Nucleus accumbens (tissue), 56 donors: Measurements from ENCODE around the gene CCZ1B.
"Not testable (repeated sequence)": the region's sequence is repeated elsewhere in the genome, so short reads cannot be mapped to it uniquely, and the experiment has no call there.

Experiments used
- DNase-seq, 56 donors: peaks; one replicate each; lab custom pipeline; 2025; lab: John Stamatoyannopoulos, UW

Gene CCZ1B

GRCh38 chr7:6826151-6826550 is at the start of gene CCZ1B:
Gene CCZ1B, minus strand, starts transcription at chr7:6826275. Its CDS starts 78 bp downstream, at chr7:6826197.
- DNase-seq = peak in 55 of 56 donors; percentile 4 to 94 (median 74)

GRCh38 chr7:6875022-6875421 is 48.9 kb upstream of the CCZ1B start:
- not testable (repeated sequence) for DNase-seq

DNA sequence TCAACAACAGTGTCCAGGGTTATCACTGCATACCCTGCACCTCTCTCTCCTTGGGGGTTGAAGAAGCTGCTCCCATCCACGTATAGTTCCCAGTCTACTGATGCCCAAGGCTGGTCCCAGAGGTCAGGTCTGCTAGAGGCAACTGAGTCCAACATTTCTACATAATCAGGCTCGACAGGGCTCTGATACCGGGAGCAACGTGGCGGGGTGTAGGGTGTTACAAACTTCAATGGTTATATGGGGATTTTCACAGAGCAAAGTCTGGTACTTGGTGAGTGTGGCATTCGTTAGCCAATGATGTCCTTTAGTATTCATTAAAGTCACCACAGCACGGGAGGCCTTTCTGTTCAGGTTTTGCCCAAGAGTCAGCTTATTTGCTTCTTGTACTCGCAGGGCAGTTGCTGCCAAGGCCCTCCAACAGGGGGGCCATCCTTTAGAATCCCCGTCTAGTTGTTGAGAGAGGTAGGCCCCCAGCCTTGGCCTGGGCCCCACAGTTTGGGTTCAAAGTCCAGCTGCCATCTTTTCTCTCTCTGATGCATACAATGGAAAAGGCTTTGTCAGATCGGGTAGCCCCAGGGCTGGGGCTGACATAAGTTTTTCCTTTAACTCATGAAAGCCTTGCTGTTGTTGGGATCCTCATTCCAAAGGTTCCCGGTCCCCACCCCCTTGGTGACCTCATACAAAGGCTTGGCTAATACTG is 46.3 kb upstream of the CCZ1B start:
- DNase-seq = not testable (repeated sequence)

DNA sequence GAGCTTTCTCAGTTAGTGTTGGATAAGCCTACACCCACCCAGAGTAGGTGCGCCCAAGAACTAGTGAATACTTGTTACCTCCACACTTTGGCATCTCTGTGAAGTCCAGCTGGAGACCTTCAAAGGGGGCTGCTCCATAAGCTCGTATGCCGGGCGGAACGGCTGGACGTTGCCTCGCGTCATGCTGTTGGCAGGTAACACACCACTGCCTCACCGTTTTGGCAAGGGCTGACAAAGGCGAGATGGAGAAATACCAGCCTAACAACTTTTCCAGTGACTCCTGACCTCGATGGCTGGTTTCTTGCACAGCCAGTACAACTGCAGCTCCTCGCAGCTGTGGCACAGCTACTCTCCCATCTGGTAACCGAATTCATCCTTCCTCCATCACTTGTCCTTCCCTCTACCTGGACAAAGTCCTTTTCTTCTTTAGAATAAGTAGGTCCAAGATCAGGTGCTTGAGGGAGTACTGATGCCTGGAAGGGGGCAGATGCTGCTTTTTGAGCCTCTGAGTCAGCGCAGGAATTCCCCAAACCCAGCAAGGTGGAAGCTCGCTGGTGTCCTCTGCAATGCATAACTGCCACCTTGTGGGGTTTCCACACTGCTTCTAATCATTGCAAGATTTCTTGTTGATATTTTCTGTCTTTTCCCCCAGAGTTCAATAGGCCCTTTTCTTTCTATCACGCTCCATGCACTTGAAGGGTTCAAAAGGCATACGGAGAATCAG is 45.5 kb upstream of the CCZ1B start:
- DNase-seq = not testable (repeated sequence)

DNA sequence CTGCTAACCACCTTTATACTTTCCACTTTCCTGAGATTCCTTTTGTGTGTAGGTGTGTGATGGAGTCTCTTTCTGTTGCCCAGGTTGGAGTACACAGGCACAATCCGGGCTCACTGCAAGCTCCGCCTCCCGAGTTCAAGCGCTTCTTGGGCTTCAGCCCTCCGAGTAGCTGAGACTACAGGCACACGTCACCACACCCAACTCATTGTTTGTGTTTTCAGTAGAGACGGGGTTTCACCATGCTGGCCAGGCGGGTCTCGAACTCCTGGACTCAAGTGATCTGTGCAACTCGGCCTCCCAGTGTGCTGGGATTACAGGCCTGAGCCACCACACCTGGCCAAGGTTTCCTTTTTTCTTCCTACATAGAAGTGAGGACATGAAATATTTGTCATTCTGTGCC is 38.7 kb upstream of the CCZ1B start:
- not testable (repeated sequence) for DNase-seq

- not testable (repeated sequence) for DNase-seq
Observed at GRCh38 chr7:6864188-6864587, 38.1 kb upstream of the CCZ1B start.

DNA sequence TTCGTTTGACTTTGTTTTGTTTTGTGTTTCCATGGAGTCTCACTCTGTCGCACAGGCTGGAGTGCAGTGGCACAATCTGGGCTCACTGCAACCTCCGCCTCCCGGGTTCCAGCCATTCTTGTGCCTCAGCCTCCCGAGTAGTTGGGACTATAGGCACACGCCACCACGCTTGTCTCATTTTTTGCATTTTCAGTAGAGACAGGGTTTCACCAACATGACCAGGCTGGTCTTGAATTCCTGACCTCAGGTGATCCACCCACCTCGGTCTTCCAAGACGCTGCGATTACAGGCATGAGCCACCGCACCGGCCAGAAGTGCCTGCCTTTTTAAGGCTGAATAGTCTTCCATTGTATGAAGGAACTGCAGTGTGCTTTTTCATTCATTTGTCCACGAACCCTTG is 36.8 kb upstream of the CCZ1B start:
- not testable (repeated sequence) for DNase-seq

DNA sequence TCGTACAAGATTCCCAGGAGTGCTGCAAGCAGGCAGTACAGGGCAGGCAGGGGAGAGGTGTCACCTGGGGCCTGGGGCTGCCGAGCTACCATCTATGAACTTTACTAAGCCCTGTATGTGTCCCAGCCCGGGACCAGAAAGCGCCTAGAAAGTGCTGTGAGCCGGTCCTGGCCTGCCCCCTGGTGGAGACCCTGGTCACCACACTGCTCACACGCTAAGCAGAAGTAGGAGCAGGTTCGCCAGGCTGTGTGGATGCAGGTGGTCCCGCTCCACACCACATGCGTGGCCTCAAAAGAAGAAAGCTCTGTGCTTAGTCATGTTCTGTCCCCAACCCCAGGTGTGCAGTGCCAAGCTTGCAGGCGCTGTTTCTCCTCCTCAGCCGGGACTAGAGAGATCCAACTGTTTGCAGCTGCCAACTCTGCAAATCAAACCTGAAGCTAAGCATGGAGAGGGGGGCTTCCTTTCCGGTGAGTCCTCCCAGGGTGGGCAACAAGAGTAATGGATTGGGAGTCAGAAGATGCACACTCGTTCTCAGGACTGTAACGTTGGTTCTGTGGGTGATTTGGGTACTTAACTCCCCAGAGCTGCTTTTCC is 31.7 kb upstream of the CCZ1B start:
- DNase-seq = peak in 46 of 56 donors; percentile 2 to 86 (median 29)

GRCh38 chr7:6855563-6856131 is 29.6 kb upstream of the CCZ1B start:
- DNase-seq = not testable (repeated sequence)

- DNase-seq = peak in 3 of 56 donors; percentile 7 to 45 (median 24)
Observed at GRCh38 chr7:6854747-6855562, 28.9 kb upstream of the CCZ1B start.

DNA sequence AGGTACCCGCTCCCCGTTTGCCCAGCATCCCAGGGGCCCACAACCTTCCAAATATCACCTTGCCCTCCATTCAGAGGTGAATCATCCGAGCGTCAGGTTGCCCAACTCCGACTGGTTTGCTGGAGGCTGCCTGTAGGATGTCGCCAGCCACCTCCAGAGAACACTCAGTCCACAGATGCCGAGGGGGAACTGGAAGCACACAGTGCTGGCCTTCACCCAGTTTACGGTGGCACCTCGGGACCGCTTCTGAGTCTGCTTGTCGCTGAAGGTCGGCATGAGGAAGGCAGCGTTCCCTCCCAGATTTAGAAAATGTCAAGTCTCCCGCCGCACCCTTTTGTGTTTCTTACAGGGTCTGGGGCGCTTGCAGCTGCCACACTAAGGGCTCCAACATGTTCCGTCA is 27.6 kb upstream of the CCZ1B start:
- DNase-seq = not testable (repeated sequence)

GRCh38 chr7:6849127-6849526 is 23.1 kb upstream of the CCZ1B start:
- DNase-seq = not testable (repeated sequence)

- DNase-seq = not testable (repeated sequence)
Observed at GRCh38 chr7:6847751-6848150, 21.7 kb upstream of the CCZ1B start.

DNA sequence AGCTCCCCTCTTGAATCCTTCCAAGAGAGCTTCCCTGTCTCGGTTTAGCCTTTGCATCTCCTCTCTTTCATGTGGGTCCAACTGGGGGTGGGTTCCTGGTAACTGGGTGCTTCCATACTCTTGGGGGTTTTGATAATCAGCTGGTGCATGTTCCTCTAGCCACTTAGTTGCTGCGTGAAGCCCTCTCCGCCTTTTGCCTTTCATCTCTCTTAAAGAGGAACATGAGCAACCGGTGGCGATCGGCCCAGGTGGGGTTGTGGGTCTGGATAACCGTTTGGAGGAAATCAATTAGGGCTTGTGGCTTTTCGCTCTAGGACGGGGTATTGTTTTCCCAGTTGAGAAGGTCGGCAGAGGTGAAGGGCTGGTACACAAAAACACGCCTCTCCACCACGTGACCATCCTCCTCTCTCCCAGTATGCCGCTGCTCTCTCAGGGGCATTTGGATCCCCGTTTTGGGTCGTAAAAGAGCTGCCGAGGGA is 19.9 kb upstream of the CCZ1B start:
- not testable (repeated sequence) for DNase-seq

GRCh38 chr7:6843654-6844053 is 17.6 kb upstream of the CCZ1B start:
- not testable (repeated sequence) for DNase-seq

DNA sequence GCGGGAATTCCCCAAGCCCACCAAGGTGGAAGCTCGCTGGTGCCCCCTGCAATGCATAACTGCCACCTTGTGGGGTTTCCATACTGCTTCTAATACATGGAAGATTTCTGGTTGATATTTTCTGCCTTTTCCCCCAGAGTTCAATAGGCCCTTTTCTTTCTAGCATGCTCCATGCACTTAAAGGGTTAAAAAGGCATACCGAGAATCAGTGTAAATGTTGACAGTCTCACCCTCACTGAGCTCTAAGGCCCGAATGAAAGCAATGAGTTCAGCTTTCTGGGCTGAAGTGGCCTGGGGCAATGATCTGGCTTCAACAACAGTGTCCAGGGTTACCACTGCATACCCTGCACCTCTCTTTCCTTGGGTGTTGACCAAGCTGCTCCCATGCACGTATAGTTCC is 17.0 kb upstream of the CCZ1B start:
- not testable (repeated sequence) for DNase-seq

DNA sequence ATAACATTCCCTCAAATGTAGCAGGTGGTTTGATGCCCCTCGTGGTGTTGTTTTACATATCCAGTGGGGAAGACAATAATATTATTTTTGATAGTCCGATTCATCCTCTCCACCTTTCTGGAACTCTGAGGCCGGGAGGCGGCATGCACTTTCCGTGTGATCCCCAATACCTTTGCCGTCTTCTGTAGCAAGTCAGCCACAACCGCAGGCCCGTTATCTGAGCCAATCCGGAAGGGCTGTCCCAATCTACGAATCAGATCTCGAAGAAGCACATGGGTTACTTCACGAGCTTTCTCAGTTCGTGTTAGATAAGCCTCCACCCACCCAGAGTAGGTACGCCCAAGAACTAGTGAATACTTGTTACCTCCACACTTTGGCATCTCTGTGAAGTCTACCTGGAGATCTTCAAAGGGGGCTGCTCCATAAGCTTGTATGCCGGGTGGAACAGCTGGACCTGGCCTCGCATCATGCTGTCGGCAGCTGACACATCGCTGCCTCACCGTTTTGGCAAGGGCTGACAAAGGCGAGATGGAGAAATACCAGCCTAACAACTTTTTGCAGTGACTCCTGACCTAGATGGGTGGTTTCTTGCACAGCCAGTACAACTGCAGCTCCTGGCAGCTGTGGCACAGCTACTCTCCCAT is 16.3 kb upstream of the CCZ1B start:
- DNase-seq = not testable (repeated sequence)

GRCh38 chr7:6837081-6837480 is 11.0 kb upstream of the CCZ1B start:
- DNase-seq = not testable (repeated sequence)

DNA sequence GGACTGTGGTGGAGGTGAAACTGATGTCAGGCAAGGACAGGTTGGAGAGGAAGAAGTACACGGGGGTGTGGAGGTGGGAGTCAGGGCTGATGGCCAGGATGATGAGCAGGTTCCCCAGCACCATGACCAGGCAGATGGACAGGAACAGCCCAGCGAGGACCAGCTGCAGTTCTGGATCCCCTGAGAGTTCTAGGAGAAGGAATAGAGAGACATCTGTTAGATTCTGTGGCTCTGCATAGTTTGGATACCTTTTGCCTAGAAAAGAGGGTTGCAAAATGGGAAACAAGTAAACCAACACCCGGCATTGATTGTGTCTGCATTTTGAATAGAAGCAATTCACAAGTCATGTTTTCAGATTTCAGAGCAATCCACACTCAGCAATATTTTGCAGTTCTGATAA is 9.4 kb upstream of the CCZ1B start:
- not testable (repeated sequence) for DNase-seq

- no peak for DNase-seq
Observed at GRCh38 chr7:6833636-6834035, 7.6 kb upstream of the CCZ1B start.
